ENCODE measurements around the gene KLHL1.

The KLHL1 gene

GRCh38 chr13:69776937-69777336 lies 331.3 kb downstream of the KLHL1 start:
- no peaks in the 10 kb centered on the region for H3K4me1 ChIP-seq
- no peaks in the 10 kb centered on the region for H3K36me3 ChIP-seq (replicated peaks)
- DNase-seq (ENCODE audit: low spot score in 2 of 2): no peak
- in situ Hi-C loops (cut with MboI; ENCODE audit: low sequenced_read_pairs): no loop called here
- peaks cover 2% of the 10 kb centered on the region; the same call in 1 of the 2 replicates for H3K9me3 ChIP-seq
- no peaks in the 10 kb centered on the region for H3K27me3 ChIP-seq (ENCODE audit: low read depth)
- no peak overlapping the region for H3K4me3 ChIP-seq

- H3K4me3 ChIP-seq: no peak overlapping the region
- H3K36me3 ChIP-seq (replicated peaks): no peaks in the 10 kb centered on the region
- no peaks in the 10 kb centered on the region for H3K27me3 ChIP-seq (ENCODE audit: low read depth)
- in situ Hi-C loops (cut with MboI; ENCODE audit: low sequenced_read_pairs): no loop called here
- H3K4me1 ChIP-seq: no peaks in the 10 kb centered on the region
- no peak for DNase-seq (ENCODE audit: low spot score in 2 of 2)
- H3K9me3 ChIP-seq: 0 out of 2 replicates have a peak, but pooled peaks cover 2% of the 10 kb centered on the region
Measured at GRCh38 chr13:69769608-69770007, 338.6 kb downstream of the KLHL1 start.

- no peak for DNase-seq (ENCODE audit: low spot score in 2 of 2)
- no peak overlapping the region for H3K4me3 ChIP-seq
- no peaks in the 10 kb centered on the region for H3K4me1 ChIP-seq
- no peaks in the 10 kb centered on the region for H3K27me3 ChIP-seq (ENCODE audit: low read depth)
- H3K36me3 ChIP-seq (replicated peaks): no peaks in the 10 kb centered on the region
- no peaks in the 10 kb centered on the region for H3K9me3 ChIP-seq
- in situ Hi-C loops (cut with MboI; ENCODE audit: low sequenced_read_pairs): no loop called here
Measured at GRCh38 chr13:69761581-69761980, 346.7 kb downstream of the KLHL1 start.

- Histone ChIP-seq H3K4me1 (no peaks in the 10 kb centered on the region), H3K9me3 (no peaks in the 10 kb centered on the region), H3K4me3 (no peak overlapping the region), H3K27me3 (ENCODE audit: low read depth) (no peaks in the 10 kb centered on the region), H3K36me3 (replicated peaks) (no peaks in the 10 kb centered on the region)
- in situ Hi-C loops (cut with MboI; ENCODE audit: low sequenced_read_pairs): no loop called here
- no peak for DNase-seq (ENCODE audit: low spot score in 2 of 2)
Measured at GRCh38 chr13:69755101-69755500, 353.2 kb downstream of the KLHL1 start.

- Histone ChIP-seq H3K27me3 (ENCODE audit: low read depth) (no peaks in the 10 kb centered on the region), H3K9me3 (no peaks in the 10 kb centered on the region), H3K4me1 (no peaks in the 10 kb centered on the region), H3K36me3 (replicated peaks) (no peaks in the 10 kb centered on the region), H3K4me3 (no peak overlapping the region)
- in situ Hi-C loops (cut with MboI; ENCODE audit: low sequenced_read_pairs): no loop called here
- DNase-seq (ENCODE audit: low spot score in 2 of 2): no peak
Measured at GRCh38 chr13:69751259-69751658, 357.0 kb downstream of the KLHL1 start.

GRCh38 chr13:69737129-69737935 lies 370.9 kb downstream of the KLHL1 start:
- no peak overlapping the region for H3K4me3 ChIP-seq
- in situ Hi-C loops (cut with MboI; ENCODE audit: low sequenced_read_pairs): no loop called here
- no peaks in the 10 kb centered on the region for H3K36me3 ChIP-seq (replicated peaks)
- no peak for DNase-seq (ENCODE audit: low spot score in 2 of 2)
- H3K27me3 ChIP-seq (ENCODE audit: low read depth): no peaks in the 10 kb centered on the region
- H3K9me3 ChIP-seq: no peaks in the 10 kb centered on the region
- H3K4me1 ChIP-seq: no peaks in the 10 kb centered on the region

GRCh38 chr13:69721631-69722030 lies 386.6 kb downstream of the KLHL1 start:
- Histone ChIP-seq H3K27me3 (ENCODE audit: low read depth) (no peaks in the 10 kb centered on the region), H3K4me3 (no peak overlapping the region), H3K4me1 (no peaks in the 10 kb centered on the region), H3K36me3 (replicated peaks) (no peaks in the 10 kb centered on the region), H3K9me3 (no peaks in the 10 kb centered on the region)
- in situ Hi-C loops (cut with MboI; ENCODE audit: low sequenced_read_pairs): no loop called here
- DNase-seq (ENCODE audit: low spot score in 2 of 2): no peak

- Histone ChIP-seq H3K9me3 (no peaks in the 10 kb centered on the region), H3K27me3 (ENCODE audit: low read depth) (no peaks in the 10 kb centered on the region), H3K4me3 (no peak overlapping the region), H3K36me3 (replicated peaks) (no peaks in the 10 kb centered on the region), H3K4me1 (no peaks in the 10 kb centered on the region)
- in situ Hi-C loops (cut with MboI; ENCODE audit: low sequenced_read_pairs): no loop called here
- DNase-seq (ENCODE audit: low spot score in 2 of 2): no peak
Measured at GRCh38 chr13:69720278-69720983, 387.8 kb downstream of the KLHL1 start.

- no peak for DNase-seq (ENCODE audit: low spot score in 2 of 2)
- in situ Hi-C loops (cut with MboI; ENCODE audit: low sequenced_read_pairs): no loop called here
- Histone ChIP-seq H3K27me3 (ENCODE audit: low read depth) (no peaks in the 10 kb centered on the region), H3K4me3 (no peak overlapping the region), H3K36me3 (replicated peaks) (no peaks in the 10 kb centered on the region), H3K4me1 (no peaks in the 10 kb centered on the region), H3K9me3 (no peaks in the 10 kb centered on the region)
Measured at GRCh38 chr13:69706807-69707206, 401.4 kb downstream of the KLHL1 start.

GRCh38 chr13:69704311-69704710 lies 403.9 kb downstream of the KLHL1 start:
- H3K9me3 ChIP-seq: no peaks in the 10 kb centered on the region
- DNase-seq (ENCODE audit: low spot score in 2 of 2): no peak
- H3K4me3 ChIP-seq: no peak overlapping the region
- in situ Hi-C loops (cut with MboI; ENCODE audit: low sequenced_read_pairs): no loop called here
- H3K4me1 ChIP-seq: peaks cover 5% of the 10 kb centered on the region
- no peaks in the 10 kb centered on the region for H3K36me3 ChIP-seq (replicated peaks)
- no peaks in the 10 kb centered on the region for H3K27me3 ChIP-seq (ENCODE audit: low read depth)

- H3K9me3 ChIP-seq: no peaks in the 10 kb centered on the region
- peaks cover 6% of the 10 kb centered on the region for H3K4me1 ChIP-seq
- H3K36me3 ChIP-seq (replicated peaks): no peaks in the 10 kb centered on the region
- H3K4me3 ChIP-seq: no peak overlapping the region
- in situ Hi-C loops (cut with MboI; ENCODE audit: low sequenced_read_pairs): no loop called here
- DNase-seq (ENCODE audit: low spot score in 2 of 2): no peak
- H3K27me3 ChIP-seq (ENCODE audit: low read depth): no peaks in the 10 kb centered on the region
Measured at GRCh38 chr13:69690999-69691398, 417.3 kb downstream of the KLHL1 start.

GRCh38 chr13:69683921-69684686 lies 424.1 kb downstream of the KLHL1 start:
- DNase-seq (ENCODE audit: low spot score in 2 of 2): peak; percentile 48
- peaks cover 35% of the 10 kb centered on the region for H3K4me1 ChIP-seq
- no peaks in the 10 kb centered on the region for H3K9me3 ChIP-seq
- H3K4me3 ChIP-seq: no peak overlapping the region
- no peaks in the 10 kb centered on the region for H3K27me3 ChIP-seq (ENCODE audit: low read depth)
- in situ Hi-C loops (cut with MboI; ENCODE audit: low sequenced_read_pairs): no loop called here
- no peaks in the 10 kb centered on the region for H3K36me3 ChIP-seq (replicated peaks)

GRCh38 chr13:69681722-69682121 lies 426.5 kb downstream of the KLHL1 start:
- no peak for DNase-seq (ENCODE audit: low spot score in 2 of 2)
- Histone ChIP-seq H3K4me3 (no peak overlapping the region), H3K9me3 (no peaks in the 10 kb centered on the region), H3K36me3 (replicated peaks) (no peaks in the 10 kb centered on the region), H3K4me1 (peaks cover 29% of the 10 kb centered on the region), H3K27me3 (ENCODE audit: low read depth) (no peaks in the 10 kb centered on the region)
- in situ Hi-C loops (cut with MboI; ENCODE audit: low sequenced_read_pairs): no loop called here

- no peaks in the 10 kb centered on the region for H3K4me1 ChIP-seq
- H3K4me3 ChIP-seq: no peak overlapping the region
- H3K9me3 ChIP-seq: no peaks in the 10 kb centered on the region
- H3K36me3 ChIP-seq (replicated peaks): no peaks in the 10 kb centered on the region
- H3K27me3 ChIP-seq (ENCODE audit: low read depth): no peaks in the 10 kb centered on the region
- no peak for DNase-seq (ENCODE audit: low spot score in 2 of 2)
- in situ Hi-C loops (cut with MboI; ENCODE audit: low sequenced_read_pairs): no loop called here
Measured at GRCh38 chr13:69677343-69677742, 430.9 kb downstream of the KLHL1 start.

Measured in HAP-1 (cell line).